LoVo (cell line): ENCODE results near the gene SEC16B.
A peak's percentile ranks its signal among the peaks of the same experiment; 100 is the strongest.
"Not testable (repeated sequence)": the region's sequence is repeated elsewhere in the genome, so short reads cannot be mapped to it uniquely, and the experiment has no call there.

Experiments used
- DNase-seq: peaks from one replicate; pipeline ENCODE4 v3.0.0-alpha.2; 2016; ENCODE audit warnings: low spot score

SEC16B gene, protein sequence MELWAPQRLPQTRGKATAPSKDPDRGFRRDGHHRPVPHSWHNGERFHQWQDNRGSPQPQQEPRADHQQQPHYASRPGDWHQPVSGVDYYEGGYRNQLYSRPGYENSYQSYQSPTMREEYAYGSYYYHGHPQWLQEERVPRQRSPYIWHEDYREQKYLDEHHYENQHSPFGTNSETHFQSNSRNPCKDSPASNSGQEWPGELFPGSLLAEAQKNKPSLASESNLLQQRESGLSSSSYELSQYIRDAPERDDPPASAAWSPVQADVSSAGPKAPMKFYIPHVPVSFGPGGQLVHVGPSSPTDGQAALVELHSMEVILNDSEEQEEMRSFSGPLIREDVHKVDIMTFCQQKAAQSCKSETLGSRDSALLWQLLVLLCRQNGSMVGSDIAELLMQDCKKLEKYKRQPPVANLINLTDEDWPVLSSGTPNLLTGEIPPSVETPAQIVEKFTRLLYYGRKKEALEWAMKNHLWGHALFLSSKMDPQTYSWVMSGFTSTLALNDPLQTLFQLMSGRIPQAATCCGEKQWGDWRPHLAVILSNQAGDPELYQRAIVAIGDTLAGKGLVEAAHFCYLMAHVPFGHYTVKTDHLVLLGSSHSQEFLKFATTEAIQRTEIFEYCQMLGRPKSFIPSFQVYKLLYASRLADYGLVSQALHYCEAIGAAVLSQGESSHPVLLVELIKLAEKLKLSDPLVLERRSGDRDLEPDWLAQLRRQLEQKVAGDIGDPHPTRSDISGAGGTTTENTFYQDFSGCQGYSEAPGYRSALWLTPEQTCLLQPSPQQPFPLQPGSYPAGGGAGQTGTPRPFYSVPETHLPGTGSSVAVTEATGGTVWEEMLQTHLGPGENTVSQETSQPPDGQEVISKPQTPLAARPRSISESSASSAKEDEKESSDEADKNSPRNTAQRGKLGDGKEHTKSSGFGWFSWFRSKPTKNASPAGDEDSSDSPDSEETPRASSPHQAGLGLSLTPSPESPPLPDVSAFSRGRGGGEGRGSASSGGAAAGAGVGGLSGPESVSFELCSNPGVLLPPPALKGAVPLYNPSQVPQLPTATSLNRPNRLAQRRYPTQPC

DNA sequence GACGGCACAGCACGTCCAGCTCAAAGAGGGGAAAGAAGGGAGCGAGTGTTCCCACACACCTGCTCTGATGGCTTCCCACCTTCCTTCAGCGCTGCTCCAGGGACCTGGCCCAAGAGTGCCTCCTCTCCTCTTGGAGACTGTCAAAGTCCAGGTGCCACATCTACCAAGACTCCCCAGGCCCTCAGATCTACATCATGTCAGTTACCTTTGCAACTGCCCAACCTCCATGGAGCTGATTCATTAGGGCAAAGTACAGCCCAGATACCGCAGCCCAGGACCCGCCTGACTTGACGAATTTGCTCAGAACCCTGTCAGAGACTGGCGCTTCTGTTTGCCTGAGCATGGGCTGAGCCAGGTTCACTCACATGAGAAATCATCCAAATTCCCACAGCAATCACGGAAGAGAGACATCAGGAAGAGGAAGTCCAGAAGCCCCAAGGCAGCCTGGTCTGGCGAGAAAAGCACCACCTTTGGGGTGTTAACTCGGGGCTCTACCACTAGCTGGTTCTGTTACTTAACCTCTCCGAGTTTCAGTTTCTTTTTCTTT lies at the start of gene SEC16B:
Gene SEC16B (minus strand): TSS at position 234 of the 547 bp plus-strand sequence. CDS start 2,077 bp downstream, outside the sequence.
- peak; percentile 78 for DNase-seq

- no peak for DNase-seq
Observed at GRCh38 chr1:178019622-178020021, 49.8 kb upstream of the SEC16B start.

DNA sequence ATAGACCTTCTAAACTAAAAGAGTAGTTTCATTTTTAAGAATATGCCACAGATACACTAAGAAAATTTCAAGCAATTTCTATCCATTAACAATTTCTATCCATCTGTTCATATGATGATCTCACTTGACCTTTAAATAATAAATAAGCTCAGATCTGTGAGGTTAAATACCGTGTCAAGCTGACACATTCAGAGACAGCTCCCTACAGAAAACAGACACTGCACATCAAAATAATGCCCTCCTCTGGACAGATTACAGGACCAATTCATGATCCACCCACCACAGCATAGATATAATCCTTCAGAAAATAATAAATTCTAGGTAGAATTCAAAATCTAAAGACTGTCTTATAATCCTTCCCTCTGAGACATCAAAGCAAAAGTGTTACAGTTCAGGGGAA lies 49.4 kb upstream of the SEC16B start:
- DNase-seq = no peak

DNA sequence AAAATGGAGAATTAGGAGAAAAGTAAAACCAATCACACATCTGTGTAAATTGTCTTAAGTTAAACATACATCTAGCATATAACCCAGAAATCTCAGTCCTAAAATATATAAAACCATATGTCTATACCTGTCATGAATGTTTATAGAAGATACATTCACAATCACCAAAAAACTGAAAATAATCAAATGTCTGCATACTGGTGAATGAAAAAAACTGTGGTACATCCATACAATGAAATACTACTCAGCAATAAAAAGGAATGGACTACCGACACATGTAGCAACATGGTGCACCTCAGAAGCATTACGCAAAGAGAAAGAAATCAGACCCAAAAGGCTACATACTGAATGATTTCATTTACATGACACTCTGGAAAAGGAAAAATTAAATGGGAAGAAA lies 47.7 kb upstream of the SEC16B start:
- no peak for DNase-seq

GRCh38 chr1:178011864-178012503 lies 42.1 kb upstream of the SEC16B start:
- DNase-seq = no peak

DNA sequence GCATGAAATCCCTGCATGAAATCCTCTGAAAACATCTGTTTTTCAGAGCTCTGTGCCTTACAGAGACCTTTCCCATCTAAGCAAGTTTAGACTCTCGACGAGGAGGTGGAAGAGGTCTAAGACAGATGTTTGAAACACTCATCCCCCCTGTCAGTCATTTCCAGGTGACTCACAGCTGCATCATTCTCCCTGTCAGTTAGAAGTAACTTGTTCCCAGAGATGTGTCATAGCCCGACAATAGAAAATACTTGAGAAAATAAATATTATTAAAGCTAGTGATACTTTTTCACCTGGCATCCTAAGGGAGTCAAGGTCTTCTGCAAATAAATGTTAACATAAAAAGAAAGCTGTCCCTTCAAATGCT lies 41.6 kb upstream of the SEC16B start:
- peak; percentile 12 for DNase-seq

DNA sequence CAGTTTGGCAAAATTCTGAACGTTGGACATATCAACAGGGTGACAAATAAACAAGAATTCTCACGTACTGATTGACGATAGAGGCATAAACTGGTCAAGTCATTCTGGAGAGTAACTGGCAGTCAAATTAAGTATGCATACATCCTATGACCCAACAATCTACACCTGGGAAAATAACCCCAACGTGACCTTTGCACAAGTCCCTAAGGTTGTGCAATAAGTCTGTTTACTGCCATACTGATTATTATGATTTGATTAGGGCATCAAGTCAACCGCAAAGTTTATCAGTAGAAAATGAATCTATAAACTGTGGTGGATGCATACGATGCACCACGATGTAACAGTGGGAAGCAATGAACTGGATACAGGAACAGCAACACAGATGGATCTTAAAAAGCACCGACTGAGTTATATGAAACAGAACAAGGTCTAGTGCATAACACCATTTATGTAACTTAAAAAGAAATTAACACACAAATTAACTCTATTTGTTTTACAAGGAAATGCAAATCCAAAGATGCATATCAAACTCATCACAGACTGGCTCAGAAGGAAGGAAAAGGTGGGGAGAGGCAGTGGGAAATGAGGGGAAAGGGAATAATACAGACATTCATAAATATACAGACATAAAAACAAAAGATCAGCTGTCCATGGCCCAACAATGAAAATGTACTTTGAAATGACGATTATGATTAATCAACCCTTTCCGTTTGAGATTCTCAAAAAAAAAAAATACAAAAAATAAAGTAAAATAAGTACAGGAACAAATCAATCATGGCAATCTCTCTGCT lies 41.0 kb upstream of the SEC16B start:
- no peak for DNase-seq

DNA sequence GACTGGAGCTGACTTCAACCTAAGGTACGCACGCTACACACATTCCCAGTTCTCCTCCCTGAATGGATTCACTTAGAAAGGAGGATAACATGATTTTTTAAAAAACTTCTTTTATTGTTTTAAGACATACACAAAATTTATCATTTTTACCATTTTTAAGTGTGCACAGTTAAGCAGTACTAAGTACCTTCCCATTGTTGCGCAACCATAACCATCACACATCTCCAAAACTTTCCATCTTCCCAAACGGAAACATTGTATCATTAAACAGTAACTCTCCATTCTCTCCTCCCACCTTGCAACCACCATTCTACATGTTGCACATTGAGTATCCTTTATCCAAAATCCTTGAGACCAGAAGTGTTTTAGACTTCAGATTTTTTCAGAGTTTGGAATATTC lies 36.2 kb upstream of the SEC16B start:
- no peak for DNase-seq

DNA sequence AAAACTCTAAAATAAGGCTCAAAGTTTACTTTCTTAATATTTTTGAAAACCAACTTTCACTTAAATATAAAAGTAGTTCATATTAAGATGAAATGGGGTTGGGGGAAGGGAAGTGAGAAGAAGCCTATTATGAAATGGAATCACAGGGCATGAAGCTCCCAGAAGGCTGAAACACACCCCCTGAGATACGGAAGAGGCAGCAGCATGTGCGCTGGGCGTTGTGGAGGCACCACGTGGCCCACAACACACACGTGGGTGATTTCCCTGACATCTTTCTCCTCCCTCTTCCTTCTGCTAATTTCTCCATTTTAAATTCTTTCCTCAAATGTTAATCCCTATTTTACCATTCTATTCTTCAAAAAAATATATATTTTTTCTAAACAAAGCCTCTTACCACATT lies 35.6 kb upstream of the SEC16B start:
- no peak for DNase-seq

DNA sequence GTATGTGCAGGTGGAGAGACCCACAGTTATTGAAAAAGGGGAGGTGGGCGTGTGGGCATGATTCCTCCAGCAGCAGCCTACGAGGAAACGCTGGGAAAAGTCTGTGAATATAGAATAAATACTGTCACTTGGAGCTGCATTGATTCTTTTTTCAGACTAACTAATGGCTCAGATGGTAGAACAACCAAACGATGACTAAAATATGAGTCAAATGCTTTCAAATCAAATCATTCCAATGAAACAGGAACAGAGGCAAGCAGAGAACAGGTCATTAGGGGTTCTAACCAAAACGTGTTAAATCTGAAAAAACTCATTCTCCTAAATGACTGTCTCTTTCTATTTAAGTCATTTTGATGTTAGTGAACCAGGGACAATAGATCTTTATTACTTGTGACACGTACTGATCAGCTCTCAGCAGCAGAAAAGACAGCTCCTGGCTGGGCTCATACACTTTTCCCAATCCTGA lies 35.1 kb upstream of the SEC16B start:
- no peak for DNase-seq

DNA sequence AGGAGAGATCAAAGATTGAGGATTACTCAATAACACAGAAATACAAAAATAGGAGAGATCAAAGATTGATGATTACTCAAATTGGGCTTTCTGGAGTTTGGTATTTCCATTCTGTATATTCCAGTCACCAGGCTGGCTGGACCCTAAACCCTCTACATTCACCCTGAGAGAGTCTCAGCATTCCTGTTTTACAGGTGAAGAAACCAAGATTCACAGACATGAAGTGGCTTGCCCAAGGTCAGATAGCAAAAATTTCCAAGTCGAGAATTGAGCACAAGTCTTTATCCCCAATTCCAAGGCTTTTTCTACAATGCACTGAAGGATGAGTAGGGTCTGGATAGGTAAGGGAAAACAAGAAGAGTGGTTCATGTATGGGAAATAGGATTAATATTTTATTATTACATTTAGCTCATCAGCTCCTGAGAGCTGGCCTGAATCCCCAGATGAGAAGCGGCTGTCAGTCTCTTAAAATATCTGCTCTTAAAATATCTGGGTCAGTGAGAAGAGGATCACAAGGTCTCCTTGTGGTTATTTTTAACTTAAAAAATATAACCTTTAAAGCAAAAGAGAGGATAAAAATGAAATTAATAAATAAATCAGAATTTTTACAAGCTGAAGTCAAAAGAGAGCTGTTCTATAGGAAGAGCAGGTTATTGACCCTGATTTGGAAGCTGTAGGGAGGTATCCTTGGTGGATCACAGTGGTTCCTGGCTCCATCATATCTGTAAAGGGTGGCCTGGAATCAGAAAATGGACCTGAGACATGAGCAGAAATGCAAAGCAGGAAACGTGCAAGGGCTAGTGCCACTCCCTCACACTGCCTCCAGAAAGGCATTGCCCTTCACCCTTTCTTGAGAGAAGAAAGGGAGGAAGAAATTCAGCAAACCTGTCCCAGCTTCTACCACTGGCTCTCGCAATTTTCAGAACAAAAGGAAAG lies 29.1 kb upstream of the SEC16B start:
- no peak for DNase-seq

DNA sequence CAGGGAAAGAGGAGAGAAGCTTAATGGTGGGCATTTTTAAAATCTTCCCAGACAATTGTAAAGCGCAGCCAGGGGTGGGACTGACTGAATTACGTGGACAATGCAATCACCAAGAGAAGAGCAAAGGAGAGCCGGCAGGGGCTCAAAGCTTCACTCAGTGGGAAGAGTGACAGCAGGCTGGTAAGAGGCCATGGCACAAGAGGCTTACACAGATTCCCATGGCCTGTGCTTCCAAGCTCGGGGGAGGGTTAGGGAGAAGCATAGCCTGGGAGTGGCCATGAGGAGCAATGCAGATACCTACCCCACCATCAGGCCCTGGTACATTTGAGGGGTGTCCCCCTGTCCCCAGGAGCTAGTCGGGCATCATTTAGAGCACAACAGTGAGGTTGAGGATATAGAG lies 27.1 kb upstream of the SEC16B start:
- DNase-seq = no peak

- DNase-seq = no peak
Observed at GRCh38 chr1:177995369-177995768, 25.5 kb upstream of the SEC16B start.

GRCh38 chr1:177986281-177986680 lies 16.4 kb upstream of the SEC16B start:
- not testable (repeated sequence) for DNase-seq

DNA sequence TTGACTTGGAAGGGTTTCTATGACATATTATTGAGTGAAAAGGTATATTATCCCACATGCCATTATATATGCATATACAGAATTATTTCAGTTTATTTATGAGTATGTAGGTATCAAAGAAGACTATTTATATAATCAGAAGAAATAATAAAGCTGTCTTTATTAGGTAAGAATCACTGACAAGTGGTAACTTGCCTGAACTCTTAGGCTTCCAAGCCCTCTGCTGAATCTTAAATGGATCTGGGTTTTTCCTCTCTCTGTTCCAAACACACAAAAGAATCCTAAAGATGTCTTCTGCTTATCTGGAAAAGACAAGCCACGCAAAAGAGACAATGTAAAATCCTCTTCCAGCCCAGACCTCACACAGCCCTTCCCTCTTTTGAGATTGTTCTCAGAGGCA lies 14.9 kb upstream of the SEC16B start:
- DNase-seq = no peak

- DNase-seq = no peak
Observed at GRCh38 chr1:177984136-177984525, 14.3 kb upstream of the SEC16B start.

DNA sequence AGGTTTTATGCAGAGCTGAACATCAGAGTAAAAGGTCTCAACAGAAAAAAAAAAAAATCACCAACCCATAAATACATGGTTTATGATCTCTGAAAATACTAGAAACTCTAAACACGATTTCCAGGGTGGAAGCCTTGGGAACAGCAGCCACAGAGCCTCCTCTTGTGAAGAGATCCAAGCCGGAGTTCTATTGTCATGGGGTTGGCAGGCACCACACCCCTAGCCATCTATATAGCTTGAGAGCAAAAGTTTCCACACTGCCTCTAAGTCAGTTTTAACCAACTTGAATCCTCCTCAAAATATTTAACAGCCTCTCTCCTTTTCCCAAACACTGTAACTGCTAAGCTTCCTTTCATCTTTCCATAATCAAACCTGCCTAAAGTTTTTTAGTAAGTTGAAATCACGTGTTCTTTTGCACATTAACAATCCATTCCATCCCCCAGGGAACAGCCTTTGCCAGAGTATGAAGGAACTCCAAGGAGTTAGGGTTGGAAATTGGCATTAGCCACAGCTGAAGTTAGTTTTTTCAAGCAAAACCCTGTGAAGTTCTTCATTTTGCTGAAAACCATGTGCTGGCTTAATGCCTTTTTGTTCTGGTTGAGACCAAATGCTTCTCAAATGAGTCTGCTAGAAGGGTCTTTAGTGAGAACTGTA lies 13.8 kb upstream of the SEC16B start:
- DNase-seq = no peak

- no peak for DNase-seq
Observed at GRCh38 chr1:177983077-177983476, 13.2 kb upstream of the SEC16B start.

GRCh38 chr1:177981200-177981599 lies 11.3 kb upstream of the SEC16B start:
- DNase-seq = no peak
